Measurements from ENCODE around the gene ADD3. TPM values are rescaled to one million over a fixed set of nuclear protein-coding genes. Genes with fewer than 3 reads are reported as not detected.

Gene ADD3
- total RNA-seq, 2 donors from 2014 or later, result 91.1 to 659 TPM

GRCh38 chr10:110005719-110006118 is 2.1 kb upstream of the ADD3 start:
- no peak for ATAC-seq (ENCODE audit: insufficient number of reproducible peaks, low FRiP score, low read depth)
- H3K4me3 ChIP-seq, result peak overlapping the region; percentile 89
- H3K27ac ChIP-seq, result peak overlapping the region; percentile 87 to 98
- H3K9me3 ChIP-seq, result no peaks in the 10 kb centered on the region
- no peaks in the 10 kb centered on the region for H3K27me3 ChIP-seq (replicated peaks; ENCODE audit: insufficient read depth)
- no peak for DNase-seq (ENCODE audit: low spot score)
- H3K4me1 ChIP-seq (ENCODE audit: control insufficient read depth in 1 of 2, low read depth in 2 of 2), result peaks cover 17 to 23% of the 10 kb centered on the region in 2 donors
- no peak for TF ChIP-seq CTCF (IDR thresholded peaks at IDR 0.05)
- H3K36me3 ChIP-seq, result no peaks in the 10 kb centered on the region

GRCh38 chr10:110006358-110007160 is 1.2 kb upstream of the ADD3 start:
- Histone ChIP-seq H3K27me3 (replicated peaks; ENCODE audit: insufficient read depth) (no peaks in the 10 kb centered on the region), H3K9me3 (no peaks in the 10 kb centered on the region), H3K4me3 (peak overlapping the region; percentile 89), H3K27ac (peak overlapping the region; percentile 87 to 98), H3K4me1 (ENCODE audit: control insufficient read depth in 1 of 2, low read depth in 2 of 2) (peaks cover 26 to 30% of the 10 kb centered on the region in 2 donors), H3K36me3 (no peaks in the 10 kb centered on the region)
- no peak for TF ChIP-seq CTCF (IDR thresholded peaks at IDR 0.05)
- ATAC-seq (ENCODE audit: insufficient number of reproducible peaks, low FRiP score, low read depth) (no peak), DNase-seq (ENCODE audit: low spot score) (peak; percentile 64)

- peak; percentile 3 for ATAC-seq (ENCODE audit: insufficient number of reproducible peaks, low FRiP score, low read depth)
- Histone ChIP-seq H3K4me1 (ENCODE audit: control insufficient read depth in 1 of 2, low read depth in 2 of 2) (peaks cover 32 to 34% of the 10 kb centered on the region in 2 donors), H3K4me3 (peak overlapping the region; percentile 89), H3K27ac (peak overlapping the region; percentile 87 to 98), H3K36me3 (no peaks in the 10 kb centered on the region), H3K9me3 (no peaks in the 10 kb centered on the region), H3K27me3 (replicated peaks; ENCODE audit: insufficient read depth) (no peaks in the 10 kb centered on the region)
- DNase-seq (ENCODE audit: low spot score), result no peak
- no peak for TF ChIP-seq CTCF (IDR thresholded peaks at IDR 0.05)
Observed at GRCh38 chr10:110007161-110007700, 553 bp upstream of the ADD3 start.

GRCh38 chr10:110008518-110009339 is 945 bp downstream of the ADD3 start:
- ATAC-seq (ENCODE audit: insufficient number of reproducible peaks, low FRiP score, low read depth), result no peak
- TF ChIP-seq CTCF (IDR thresholded peaks at IDR 0.05), result no peak

More at GRCh38 chr10:110008518-110009339, 945 bp downstream of the ADD3 start:
- Histone ChIP-seq H3K9me3 (no peaks in the 10 kb centered on the region), H3K27me3 (replicated peaks; ENCODE audit: insufficient read depth) (no peaks in the 10 kb centered on the region), H3K36me3 (no peaks in the 10 kb centered on the region), H3K4me3 (peak overlapping the region; percentile 89), H3K27ac (peak overlapping the region; percentile 87 to 98), H3K4me1 (ENCODE audit: control insufficient read depth in 1 of 2, low read depth in 2 of 2) (peaks cover 36 to 46% of the 10 kb centered on the region in 2 donors)
- no peak for DNase-seq (ENCODE audit: low spot score)
